HG03139 (cell line): ENCODE data around the gene ABHD3.
"Not testable (repeated sequence)": the region's sequence is repeated elsewhere in the genome, so short reads cannot be mapped to it uniquely, and the experiment has no call there.

Experiments used
- ATAC-seq: cut with Tn5 transposase; IDR thresholded peaks from one replicate; pipeline ENCODE4 v1.9.1; 2021; ENCODE audit not compliant: unreplicated experiment

The ABHD3 gene

GRCh38 chr18:21706386-21706865 lies 1.9 kb upstream of the ABHD3 start:
- ATAC-seq, result no peak

GRCh38 chr18:21703241-21703820 lies 1.2 kb downstream of the ABHD3 start:
- ATAC-seq, result no peak

- no peak for ATAC-seq
Measured at GRCh38 chr18:21702602-21703001, 2.0 kb downstream of the ABHD3 start.

- no peak for ATAC-seq
Measured at GRCh38 chr18:21701621-21702020, 3.0 kb downstream of the ABHD3 start.

GRCh38 chr18:21700528-21701075 lies 4.0 kb downstream of the ABHD3 start:
- no peak for ATAC-seq

GRCh38 chr18:21693322-21693721 lies 11.3 kb downstream of the ABHD3 start:
- ATAC-seq, result no peak

GRCh38 chr18:21689736-21690135 lies 14.8 kb downstream of the ABHD3 start:
- ATAC-seq, result no peak

GRCh38 chr18:21686282-21687105 lies 18.1 kb downstream of the ABHD3 start:
- ATAC-seq, result no peak

- ATAC-seq, result peak; percentile 69
Measured at GRCh38 chr18:21685556-21685981, 19.0 kb downstream of the ABHD3 start.

- ATAC-seq, result no peak
Measured at GRCh38 chr18:21684731-21685130, 19.8 kb downstream of the ABHD3 start.

GRCh38 chr18:21682371-21683051 lies 22.1 kb downstream of the ABHD3 start:
- no peak for ATAC-seq

GRCh38 chr18:21680161-21680560 lies 24.4 kb downstream of the ABHD3 start:
- no peak for ATAC-seq

- ATAC-seq, result no peak
Measured at GRCh38 chr18:21678859-21679258, 25.7 kb downstream of the ABHD3 start.

GRCh38 chr18:21675354-21675753 lies 29.2 kb downstream of the ABHD3 start:
- not testable (repeated sequence) for ATAC-seq

GRCh38 chr18:21672521-21673267 lies 31.9 kb downstream of the ABHD3 start:
- ATAC-seq, result no peak

GRCh38 chr18:21669736-21670285 lies 34.8 kb downstream of the ABHD3 start:
- ATAC-seq, result no peak

- ATAC-seq, result no peak
Measured at GRCh38 chr18:21664069-21664468, 40.5 kb downstream of the ABHD3 start.

GRCh38 chr18:21663578-21663977 lies 41.0 kb downstream of the ABHD3 start:
- ATAC-seq, result no peak

- ATAC-seq, result no peak
Measured at GRCh38 chr18:21662581-21662980, 42.0 kb downstream of the ABHD3 start.

- no peak for ATAC-seq
Measured at GRCh38 chr18:21660078-21660477, 44.5 kb downstream of the ABHD3 start.

- ATAC-seq, result no peak
Measured at GRCh38 chr18:21656402-21656801, 48.2 kb downstream of the ABHD3 start.
